ENCODE results near the gene MREG.

DNA sequence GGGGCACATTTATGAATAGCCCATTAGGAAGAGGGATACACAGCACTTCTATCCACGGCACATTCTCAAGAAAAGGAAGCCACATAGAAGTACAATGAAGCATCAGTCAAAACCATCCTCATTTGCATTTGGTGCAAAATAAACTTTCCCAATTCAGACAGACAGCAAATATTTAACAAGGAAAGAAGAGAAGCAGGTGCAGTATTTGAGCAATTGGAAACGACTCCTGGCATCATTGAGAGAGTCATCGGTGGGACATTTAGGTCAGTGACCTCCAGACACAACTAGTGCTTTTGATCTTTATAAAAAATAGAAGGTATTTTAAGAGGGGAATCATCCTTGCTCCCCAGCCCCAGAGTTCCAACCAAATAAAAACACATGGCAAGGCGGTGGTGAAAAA is 118.0 kb downstream of the MREG start:
- TF ChIP-seq CTCF (IDR thresholded peaks at IDR 0.05; ENCODE audit: low read depth, low read length, poor library complexity, severe bottlenecking) = no peak
- TF ChIP-seq EZH2phosphoT487 (IDR thresholded peaks at IDR 0.05; ENCODE audit: borderline replicate concordance, low read length) = no peak
